ENCODE measurements around the gene PRSS57.

PRSS57 gene

GRCh38 chr19:652467-653389, 42.5 kb downstream of the PRSS57 start:
- H3K36me3 ChIP-seq (ENCODE audit: control insufficient read depth, low read length) = peaks cover 77% of the 10 kb centered on the region
- no peaks in the 10 kb centered on the region for H3K9me3 ChIP-seq (ENCODE audit: control insufficient read depth, insufficient read depth, low read length)
- TF ChIP-seq EZH2phosphoT487 (IDR thresholded peaks at IDR 0.05; ENCODE audit: borderline replicate concordance, low read length) (no peak), CTCF (IDR thresholded peaks at IDR 0.05; ENCODE audit: low read depth, low read length, poor library complexity, severe bottlenecking) (no peak)

GRCh38 chr19:651991-652390, 43.3 kb downstream of the PRSS57 start:
- TF ChIP-seq EZH2phosphoT487 (IDR thresholded peaks at IDR 0.05; ENCODE audit: borderline replicate concordance, low read length) (no peak), CTCF (IDR thresholded peaks at IDR 0.05; ENCODE audit: low read depth, low read length, poor library complexity, severe bottlenecking) (no peak)
- peaks cover 18% of the 10 kb centered on the region for H4K20me1 ChIP-seq (ENCODE audit: control insufficient read depth, insufficient read depth, low read depth, low read length)
- H3K27ac ChIP-seq (ENCODE audit: low read depth, low read length) = no peak overlapping the region
- H3F3A ChIP-seq (ENCODE audit: control insufficient read depth, insufficient read depth) = no peaks in the 10 kb centered on the region
- H3K9me3 ChIP-seq (ENCODE audit: control insufficient read depth, insufficient read depth, low read length) = no peaks in the 10 kb centered on the region
- no peaks in the 10 kb centered on the region for H3K9me2 ChIP-seq (replicated peaks; ENCODE audit: control insufficient read depth, low read length)
- H3K4me2 ChIP-seq (ENCODE audit: low read length) = no peak overlapping the region
- peaks cover 61% of the 10 kb centered on the region for H3K79me2 ChIP-seq (ENCODE audit: control insufficient read depth, low read length)
- H3K4me1 ChIP-seq (ENCODE audit: control insufficient read depth, low read length) = no peaks in the 10 kb centered on the region
- H3K36me3 ChIP-seq (ENCODE audit: control insufficient read depth, low read length) = peaks cover 76% of the 10 kb centered on the region
- H3K4me3 ChIP-seq (ENCODE audit: low read length) = no peak overlapping the region
- H3K27me3 ChIP-seq (ENCODE audit: control insufficient read depth, low read length) = no peaks in the 10 kb centered on the region

More at GRCh38 chr19:652467-653389, 42.5 kb downstream of the PRSS57 start:
- Histone ChIP-seq H3K4me1 (ENCODE audit: control insufficient read depth, low read length) (no peaks in the 10 kb centered on the region), H3K4me3 (ENCODE audit: low read length) (no peak overlapping the region), H3K27ac (ENCODE audit: low read depth, low read length) (no peak overlapping the region), H3K4me2 (ENCODE audit: low read length) (no peak overlapping the region), H3K79me2 (ENCODE audit: control insufficient read depth, low read length) (peaks cover 68% of the 10 kb centered on the region), H3K27me3 (ENCODE audit: control insufficient read depth, low read length) (no peaks in the 10 kb centered on the region), H4K20me1 (ENCODE audit: control insufficient read depth, insufficient read depth, low read depth, low read length) (peaks cover 18% of the 10 kb centered on the region), H3K9me2 (replicated peaks; ENCODE audit: control insufficient read depth, low read length) (no peaks in the 10 kb centered on the region), H3F3A (ENCODE audit: control insufficient read depth, insufficient read depth) (no peaks in the 10 kb centered on the region)

- Histone ChIP-seq H3K4me3 (ENCODE audit: low read length) (no peak overlapping the region), H4K20me1 (ENCODE audit: control insufficient read depth, insufficient read depth, low read depth, low read length) (peaks cover 18% of the 10 kb centered on the region), H3K79me2 (ENCODE audit: control insufficient read depth, low read length) (peaks cover 54% of the 10 kb centered on the region), H3K27ac (ENCODE audit: low read depth, low read length) (no peak overlapping the region), H3K4me2 (ENCODE audit: low read length) (no peak overlapping the region), H3K9me3 (ENCODE audit: control insufficient read depth, insufficient read depth, low read length) (no peaks in the 10 kb centered on the region), H3F3A (ENCODE audit: control insufficient read depth, insufficient read depth) (no peaks in the 10 kb centered on the region), H3K27me3 (ENCODE audit: control insufficient read depth, low read length) (no peaks in the 10 kb centered on the region), H3K36me3 (ENCODE audit: control insufficient read depth, low read length) (peaks cover 78% of the 10 kb centered on the region), H3K9me2 (replicated peaks; ENCODE audit: control insufficient read depth, low read length) (no peaks in the 10 kb centered on the region), H3K4me1 (ENCODE audit: control insufficient read depth, low read length) (no peaks in the 10 kb centered on the region)
- TF ChIP-seq EZH2phosphoT487 (IDR thresholded peaks at IDR 0.05; ENCODE audit: borderline replicate concordance, low read length) (no peak), CTCF (IDR thresholded peaks at IDR 0.05; ENCODE audit: low read depth, low read length, poor library complexity, severe bottlenecking) (no peak)
Observed at GRCh38 chr19:651114-651818, 44.0 kb downstream of the PRSS57 start.
